ENCODE measurements around the gene SYNE2. TPM values are rescaled to one million over a fixed set of nuclear protein-coding genes. Genes with fewer than 3 reads are reported as not detected.

Gene SYNE2
- total RNA-seq, 4 donors from 2014 or later: 136 to 323 (median 215) TPM

- TF ChIP-seq CTCF (IDR thresholded peaks at IDR 0.05; ENCODE audit: low read depth): no peak
Measured at GRCh38 chr14:64060648-64061096, 207.9 kb downstream of the SYNE2 start.

- TF ChIP-seq CTCF (IDR thresholded peaks at IDR 0.05; ENCODE audit: low read depth): no peak
Measured at GRCh38 chr14:64061115-64061514, 208.3 kb downstream of the SYNE2 start.

- no peak for TF ChIP-seq CTCF (IDR thresholded peaks at IDR 0.05; ENCODE audit: low read depth)
Measured at GRCh38 chr14:64061706-64062105, 208.9 kb downstream of the SYNE2 start.

GRCh38 chr14:64062381-64063115 lies 209.7 kb downstream of the SYNE2 start:
- TF ChIP-seq CTCF (IDR thresholded peaks at IDR 0.05; ENCODE audit: low read depth): no peak

- no peak for TF ChIP-seq CTCF (IDR thresholded peaks at IDR 0.05; ENCODE audit: low read depth)
Measured at GRCh38 chr14:64064447-64064846, 211.6 kb downstream of the SYNE2 start.

GRCh38 chr14:64069634-64070359 lies 217.0 kb downstream of the SYNE2 start:
- TF ChIP-seq CTCF (IDR thresholded peaks at IDR 0.05; ENCODE audit: low read depth): no peak

GRCh38 chr14:64074961-64075612 lies 222.3 kb downstream of the SYNE2 start:
- no peak for TF ChIP-seq CTCF (IDR thresholded peaks at IDR 0.05; ENCODE audit: low read depth)
